ENCODE measurements around the gene VSTM1. TPM values are rescaled to one million over a fixed set of nuclear protein-coding genes. Genes with fewer than 3 reads are reported as not detected.

VSTM1 gene
- total RNA-seq, 1 donor from 2014 or later: not detected

DNA sequence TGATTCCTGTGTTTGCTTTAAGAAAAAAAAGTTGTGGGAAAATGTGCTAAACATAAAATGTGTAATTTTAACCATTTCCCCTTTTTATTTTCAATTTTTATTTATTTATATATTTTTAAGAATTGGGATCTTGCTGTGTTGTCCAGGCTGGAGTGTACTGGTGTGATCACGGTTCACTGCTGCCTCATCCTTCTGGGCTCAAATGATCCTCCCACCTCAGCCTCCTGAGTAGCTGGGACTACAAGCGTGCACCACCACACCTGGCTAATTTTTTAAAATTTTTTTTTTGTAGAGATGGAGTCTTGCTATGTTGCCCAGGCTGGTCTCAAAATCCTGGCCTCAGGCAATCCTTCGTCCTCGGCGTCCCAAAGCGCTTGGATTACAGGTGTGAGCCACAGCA is 53.2 kb downstream of the VSTM1 start:
- DNase-seq: no peak

DNA sequence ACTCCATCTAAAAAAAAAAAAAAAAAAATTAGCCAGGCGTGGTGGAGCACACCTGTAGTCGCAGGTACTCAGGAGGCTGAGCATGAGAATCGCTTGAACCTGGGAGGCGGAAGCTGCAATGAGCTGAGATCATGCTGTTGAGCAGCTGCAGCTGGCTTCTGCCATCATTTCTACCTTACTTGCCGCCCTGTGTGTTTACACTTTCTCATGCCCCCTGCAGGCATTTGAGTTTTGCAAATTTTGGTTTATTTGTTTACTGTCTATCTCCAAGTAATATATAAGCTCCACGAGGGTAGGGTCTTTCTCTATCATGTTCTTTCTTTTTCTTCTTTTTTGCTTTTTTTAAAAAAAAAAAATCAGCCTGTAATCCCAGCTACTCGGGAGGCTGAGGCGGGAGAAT is 54.3 kb downstream of the VSTM1 start:
- no peak for DNase-seq

DNA sequence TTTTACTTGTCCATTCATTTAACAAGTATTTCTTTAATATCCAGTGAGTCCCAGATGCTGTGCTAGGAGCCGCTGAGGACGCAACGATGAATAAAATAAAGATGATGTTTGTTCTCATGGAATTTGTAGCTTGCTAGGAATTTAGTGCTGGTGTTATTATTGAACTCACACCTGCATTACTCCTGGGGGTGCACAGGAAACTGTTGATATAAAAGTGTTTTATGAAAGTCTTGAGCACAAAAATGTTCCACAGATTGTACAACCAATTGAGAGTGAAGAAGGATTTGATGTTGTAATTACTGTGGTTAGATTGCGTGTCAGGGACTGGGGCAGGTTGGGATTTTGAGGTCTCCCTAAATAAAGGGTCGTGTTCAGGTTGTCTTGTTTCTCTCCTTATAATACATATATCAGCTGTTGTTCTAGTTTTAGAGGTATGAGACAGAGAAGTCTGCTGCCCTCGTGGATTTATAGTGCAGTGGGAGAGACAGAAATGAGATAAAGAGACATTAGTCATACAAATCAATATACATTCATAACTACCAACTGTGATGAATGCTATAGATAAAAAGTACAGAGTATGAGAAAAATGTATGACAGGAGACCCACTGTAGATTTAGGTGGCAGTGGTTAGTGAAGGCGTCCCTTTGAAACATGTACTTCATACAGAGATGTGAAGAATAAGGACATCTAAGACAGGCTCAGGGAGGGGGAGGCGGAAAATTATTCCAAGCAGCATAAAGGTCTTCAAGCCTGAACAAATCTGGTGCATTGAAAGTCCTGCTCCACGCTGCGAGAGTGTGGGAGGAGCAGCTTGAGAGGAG is 61.0 kb downstream of the VSTM1 start:
- DNase-seq: no peak

DNA sequence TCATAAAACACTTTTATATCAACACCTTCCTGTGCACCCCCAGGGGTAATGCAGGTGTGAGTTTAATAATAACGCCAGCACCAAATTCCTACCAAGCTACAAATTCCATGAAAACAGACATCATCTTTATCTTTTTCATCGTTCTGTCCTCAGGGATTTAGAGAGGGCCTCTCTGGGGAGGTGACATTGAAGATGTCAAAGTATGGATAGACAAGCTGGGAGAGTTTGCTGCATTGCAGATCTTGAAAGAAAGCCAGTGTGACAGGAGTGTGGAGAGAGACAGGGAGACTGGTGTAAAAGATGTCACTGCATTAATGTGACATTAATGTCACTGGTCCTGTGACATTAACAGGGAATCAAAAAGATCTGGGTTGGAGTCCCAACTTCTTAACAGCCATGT is 62.2 kb downstream of the VSTM1 start:
- no peak for DNase-seq

DNA sequence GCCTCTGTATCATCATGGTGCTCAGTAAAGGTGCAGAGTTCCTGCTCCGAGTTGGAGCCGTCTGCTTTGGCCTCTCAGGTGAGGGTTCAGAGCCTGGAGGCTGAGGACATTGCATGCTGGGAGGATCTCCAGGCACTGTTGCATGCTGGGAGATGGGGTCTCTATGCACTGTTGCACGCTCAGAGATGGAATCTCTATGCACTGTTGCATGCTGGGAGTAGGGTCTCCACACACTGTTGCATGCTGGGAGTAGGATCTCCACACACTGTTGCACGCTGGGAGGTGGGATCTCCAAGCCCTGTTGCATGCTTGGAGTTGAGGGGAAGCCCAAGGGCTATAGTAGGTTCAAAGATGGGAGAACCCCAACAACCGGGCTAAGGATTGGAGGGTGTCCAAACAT is 64.0 kb downstream of the VSTM1 start:
- DNase-seq: no peak

DNA sequence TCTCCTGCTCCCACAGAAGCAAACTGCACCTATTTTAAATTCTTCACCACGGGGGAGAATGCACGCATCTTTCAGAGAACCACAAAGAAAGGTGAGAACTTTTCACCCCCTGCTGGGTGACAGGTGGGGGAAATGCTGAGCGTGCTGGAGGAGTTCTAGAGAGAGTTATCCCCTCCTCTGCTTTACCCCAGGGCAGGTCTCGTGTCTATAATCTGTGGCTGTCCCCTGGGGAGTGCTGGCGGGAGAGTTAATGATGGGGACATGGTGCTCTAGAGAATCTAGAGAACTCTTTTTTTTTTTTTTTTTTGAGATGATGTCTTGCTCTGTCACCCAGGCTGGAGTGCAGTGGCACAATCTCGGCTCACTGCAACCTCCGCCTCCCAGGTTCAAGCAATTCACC is 65.5 kb downstream of the VSTM1 start:
- DNase-seq: no peak

DNA sequence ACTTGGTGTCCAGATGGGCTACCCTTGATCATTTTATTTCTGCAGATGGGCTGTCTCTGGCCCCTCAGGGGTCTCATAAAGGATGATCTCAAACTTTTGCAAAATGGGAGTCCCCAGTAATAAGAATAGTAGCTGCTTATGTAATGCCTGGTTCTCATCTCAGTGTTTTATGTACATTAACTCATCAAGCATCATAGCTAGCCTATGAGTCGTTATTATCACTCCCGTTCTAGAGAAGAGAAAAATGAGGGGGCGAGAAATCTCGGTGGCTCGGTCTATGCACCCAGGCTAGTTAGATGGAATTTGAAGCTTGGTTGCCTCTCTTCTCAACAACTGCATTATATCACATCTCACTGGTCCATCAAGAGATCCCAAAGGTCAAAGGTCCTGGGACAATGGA is 68.9 kb downstream of the VSTM1 start:
- no peak for DNase-seq

DNA sequence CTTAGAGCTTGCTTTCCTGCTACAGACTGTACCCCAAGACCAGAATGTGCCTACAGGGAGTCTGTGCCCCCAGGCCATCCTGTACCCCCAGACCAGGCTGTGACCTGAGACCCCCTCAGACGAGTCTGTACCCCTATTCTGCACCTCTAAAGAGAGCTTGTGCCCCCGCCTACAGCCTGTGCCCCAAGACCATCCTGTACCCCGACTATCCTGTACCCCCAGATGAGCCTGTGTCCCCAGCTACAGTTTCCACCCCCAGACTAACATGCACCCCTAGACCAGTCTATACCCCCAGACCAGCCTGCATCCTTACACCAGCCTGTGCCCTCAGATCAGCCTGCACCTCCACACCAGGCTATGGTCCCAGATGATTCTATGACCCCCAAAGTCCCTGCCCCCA is 70.2 kb downstream of the VSTM1 start:
- no peak for DNase-seq

DNA sequence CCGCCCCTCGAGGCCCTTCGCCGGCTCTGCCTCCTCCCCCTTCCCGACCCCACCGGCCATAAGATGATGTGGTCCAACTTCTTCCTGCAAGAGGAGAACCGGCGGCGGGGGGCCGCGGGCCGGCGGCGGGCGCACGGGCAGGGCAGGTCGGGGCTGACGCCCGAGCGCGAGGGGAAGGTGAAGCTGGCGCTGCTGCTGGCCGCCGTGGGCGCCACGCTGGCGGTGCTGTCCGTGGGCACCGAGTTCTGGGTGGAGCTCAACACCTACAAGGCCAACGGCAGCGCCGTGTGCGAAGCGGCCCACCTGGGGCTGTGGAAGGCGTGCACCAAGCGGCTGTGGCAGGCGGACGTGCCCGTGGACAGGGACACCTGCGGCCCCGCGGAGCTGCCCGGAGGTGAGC is 70.9 kb downstream of the VSTM1 start:
- no peak for DNase-seq

DNA sequence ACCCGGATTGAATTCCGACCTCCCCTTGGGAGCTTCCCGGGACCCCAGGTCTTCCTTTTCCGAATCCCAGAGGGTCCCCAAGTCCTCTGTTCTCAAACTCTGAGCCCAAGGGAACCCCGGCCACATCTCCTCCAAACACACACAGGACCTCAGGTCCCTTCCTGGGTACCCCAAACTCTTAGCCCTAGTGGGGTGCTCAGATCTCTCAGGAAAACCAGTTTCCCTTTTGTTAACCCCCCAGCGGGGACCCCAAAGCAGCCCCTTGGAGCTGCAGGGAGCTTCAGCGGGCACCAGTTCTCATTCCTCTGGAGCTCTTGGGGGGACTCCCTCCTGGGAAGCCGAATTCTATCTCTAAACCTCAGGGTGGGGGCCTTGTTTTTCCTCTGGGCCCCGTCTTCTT is 71.5 kb downstream of the VSTM1 start:
- DNase-seq: no peak

DNA sequence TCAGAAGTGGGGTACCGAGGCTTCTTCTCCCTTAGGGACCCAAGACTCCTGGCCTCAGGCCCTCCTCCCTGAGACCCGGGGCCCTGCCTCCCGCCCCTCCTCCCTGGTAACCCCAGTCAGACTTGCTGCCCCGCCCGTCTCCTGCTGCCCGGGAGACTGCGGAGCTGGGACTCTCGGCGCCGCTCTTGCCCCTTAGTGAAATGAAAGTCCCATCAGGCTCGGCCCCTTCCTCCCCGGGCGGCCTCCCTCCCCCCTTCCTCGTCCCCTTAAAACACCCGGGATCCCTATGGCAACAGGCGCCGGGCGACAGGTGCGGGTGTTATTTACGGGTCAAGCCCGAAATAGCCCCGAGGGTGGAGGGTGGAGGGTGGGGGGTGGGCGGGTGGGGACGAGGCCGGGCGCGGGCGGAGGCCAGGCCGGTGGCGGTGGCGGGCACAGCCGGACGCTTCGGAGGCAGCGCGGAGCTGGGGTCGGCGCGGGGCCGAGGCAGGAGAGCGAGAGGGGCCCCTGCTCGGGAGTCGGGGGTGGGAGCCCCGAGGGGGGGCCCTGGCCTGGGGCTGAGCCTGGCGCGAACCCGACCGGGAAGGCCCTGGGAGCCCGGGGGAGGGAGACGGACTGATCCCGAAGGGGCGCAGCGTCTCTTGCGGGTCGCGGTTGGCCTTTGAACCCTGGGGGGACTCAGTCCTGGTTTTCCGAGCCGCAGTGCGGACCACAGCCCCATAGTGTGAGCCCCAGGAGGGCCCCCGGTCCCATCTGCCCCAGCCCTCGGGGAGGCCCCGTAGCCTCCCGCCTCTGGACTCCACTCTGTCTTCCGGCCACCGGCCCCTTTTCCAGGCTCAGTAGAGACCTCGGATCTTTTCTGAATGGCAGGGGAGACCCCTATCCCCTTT is 72.2 kb downstream of the VSTM1 start, which contains the start of gene CACNG6:
Gene CACNG6 (plus strand): TSS at position 414 of the 890 bp plus-strand sequence. CDS start 1,241 bp downstream, outside the sequence.
- no peak for DNase-seq

Small RNA genes lying within 50 kb of the gene (small RNA-seq; reads per million reads assigned to genes)
- gene AC012314.20: not detected

Other genes with a start within 250 kb of the VSTM1 start
- 0.16 TPM for gene NLRP12, start 239.6 kb downstream of the VSTM1 start, total RNA-seq
- 3.3 TPM for gene MYADM, start 196.0 kb downstream of the VSTM1 start, total RNA-seq
- 1.7 TPM for gene PRKCG, start 181.7 kb downstream of the VSTM1 start, total RNA-seq
- 10.9 TPM for gene CACNG7, start 154.6 kb downstream of the VSTM1 start, total RNA-seq
- 4.7 TPM for gene CACNG8, start 101.0 kb downstream of the VSTM1 start, total RNA-seq
- gene CACNG6, start 72.3 kb downstream of the VSTM1 start, total RNA-seq: 0.47 TPM
- not detected for gene TARM1, start 17.5 kb upstream of the VSTM1 start, total RNA-seq
- 0.47 TPM for gene OSCAR, start 36.9 kb upstream of the VSTM1 start, total RNA-seq
- gene NDUFA3, start 39.0 kb upstream of the VSTM1 start, total RNA-seq: 10.8 TPM
- gene TFPT, start 51.8 kb upstream of the VSTM1 start, total RNA-seq: 5.8 TPM
- 24.0 TPM for gene PRPF31, start 51.9 kb upstream of the VSTM1 start, total RNA-seq
- 4.4 TPM for gene CNOT3, start 73.9 kb upstream of the VSTM1 start, total RNA-seq
- gene LENG1, start 95.8 kb upstream of the VSTM1 start, total RNA-seq: 4.2 TPM
- not detected for gene TMC4, start 109.3 kb upstream of the VSTM1 start, total RNA-seq
- gene MBOAT7, start 125.7 kb upstream of the VSTM1 start, total RNA-seq: 19.2 TPM
- 34.2 TPM for gene TSEN34, start 127.4 kb upstream of the VSTM1 start, total RNA-seq
- gene RPS9, start 137.0 kb upstream of the VSTM1 start, total RNA-seq: 1,641 TPM
- gene LILRB3, start 159.1 kb upstream of the VSTM1 start, total RNA-seq: not detected
- not detected for gene LILRA6, start 178.9 kb upstream of the VSTM1 start, total RNA-seq
- gene LILRB5, start 193.4 kb upstream of the VSTM1 start, total RNA-seq: 0.16 TPM
- gene LILRB2, start 217.2 kb upstream of the VSTM1 start, total RNA-seq: not detected
- 0.78 TPM for gene LILRA5, start 249.3 kb upstream of the VSTM1 start, total RNA-seq